Measurements from ENCODE around the gene PRPF4. TPM values are rescaled to one million over a fixed set of nuclear protein-coding genes. Genes with fewer than 3 reads are reported as not detected.
A peak's percentile ranks its signal among the peaks of the same experiment; 100 is the strongest.

The PRPF4 gene
- total and polyA plus RNA-seq, 9 of the 15 experiments (the other 6 are each of a cell fraction or from before 2014, with no cell fraction given) = 25.8 to 66.0 (median 39.8) TPM

GRCh38 chr9:113228130-113228665, 47.3 kb upstream of the PRPF4 start (continued):
- TF ChIP-seq ZNF318 (IDR thresholded peaks at IDR 0.05; ENCODE audit: borderline replicate concordance in 1 of 2, low read depth in 1 of 2) (no peak), GABPB2 (CRISPR knock-in tag; conservative IDR thresholded peaks at IDR 0.05) (no peak), ZNF644 (tag; IDR thresholded peaks at IDR 0.05; ENCODE audit: low read depth) (peak; percentile 79; the same call in 1 of the 2 replicates), TFE3 (CRISPR knock-in tag; IDR thresholded peaks at IDR 0.05) (peak; percentile 84), ARNT (IDR thresholded peaks at IDR 0.05) (no peak), MYC (IDR thresholded peaks at IDR 0.05; ENCODE audit: low read depth, low read length) (peak; percentile 44; the same call in 1 of the 2 replicates), MYC (CRISPR knock-in tag; IDR thresholded peaks at IDR 0.05; ENCODE audit: borderline replicate concordance, low read depth) (no peak), ZNF316 (IDR thresholded peaks at IDR 0.05) (no peak), KAT8 (IDR thresholded peaks at IDR 0.05; ENCODE audit: low read depth) (no peak), ATF2 (CRISPR knock-in tag; IDR thresholded peaks at IDR 0.05) (no peak), E2F8 (IDR thresholded peaks at IDR 0.05; ENCODE audit: low read depth, partially characterized antibody) (no peak), ZNF253 (CRISPR knock-in tag; conservative IDR thresholded peaks at IDR 0.05) (no peak), PYGO2 (tag; IDR thresholded peaks at IDR 0.05) (no peak), BRD4 (IDR thresholded peaks at IDR 0.05) (no peak)

All from K562 (cell line).